GF-D8 (cell line): Measurements from ENCODE around the gene GFPT2.
A peak's percentile ranks its signal among the peaks of the same experiment; 100 is the strongest.

Experiments
- DNase-seq: peaks from one replicate; lab custom pipeline; 2025; lab: John Stamatoyannopoulos, UW

The GFPT2 gene

GRCh38 chr5:180274695-180275094 lies 78.4 kb downstream of the GFPT2 start:
- no peak for DNase-seq

- DNase-seq, result peak; percentile 86
Observed at GRCh38 chr5:180271221-180271620, 81.9 kb downstream of the GFPT2 start.

GRCh38 chr5:180259260-180259611 lies 93.9 kb downstream of the GFPT2 start:
- no peak for DNase-seq

GRCh38 chr5:180253036-180253824 lies 99.9 kb downstream of the GFPT2 start:
- no peak for DNase-seq

- no peak for DNase-seq
Observed at GRCh38 chr5:180251887-180252286, 101.2 kb downstream of the GFPT2 start.

GRCh38 chr5:180251141-180251540 lies 102.0 kb downstream of the GFPT2 start:
- no peak for DNase-seq
